ENCODE measurements around the gene PLXND1. TPM values are rescaled to one million over a fixed set of nuclear protein-coding genes. Genes with fewer than 3 reads are reported as not detected.

Gene PLXND1
- total RNA-seq, 1 donor from 2014 or later, result 27.3 TPM

GRCh38 chr3:129635656-129636055 is 29.2 kb upstream of the PLXND1 start:
- DNase-seq (ENCODE audit: low read depth), result no peak
- TF ChIP-seq CTCF (conservative IDR thresholded peaks at IDR 0.05; ENCODE audit: low read depth, low read length), result no peak
- H3K4me3 ChIP-seq (ENCODE audit: low read depth, low read length), result no peak overlapping the region

- H3K4me3 ChIP-seq (ENCODE audit: low read depth, low read length), result no peak overlapping the region
- no peak for TF ChIP-seq CTCF (conservative IDR thresholded peaks at IDR 0.05; ENCODE audit: low read depth, low read length)
- DNase-seq (ENCODE audit: low read depth), result no peak
These were observed 27.4 kb upstream of the PLXND1 start for GRCh38 chr3:129633751-129634481.

GRCh38 chr3:129632977-129633376 is 26.5 kb upstream of the PLXND1 start:
- H3K4me3 ChIP-seq (ENCODE audit: low read depth, low read length), result no peak overlapping the region
- no peak for TF ChIP-seq CTCF (conservative IDR thresholded peaks at IDR 0.05; ENCODE audit: low read depth, low read length)
- DNase-seq (ENCODE audit: low read depth), result no peak

GRCh38 chr3:129632556-129632955 is 26.1 kb upstream of the PLXND1 start:
- no peak overlapping the region for H3K4me3 ChIP-seq (ENCODE audit: low read depth, low read length)
- no peak for DNase-seq (ENCODE audit: low read depth)
- no peak for TF ChIP-seq CTCF (conservative IDR thresholded peaks at IDR 0.05; ENCODE audit: low read depth, low read length)

- H3K4me3 ChIP-seq (ENCODE audit: low read depth, low read length), result no peak overlapping the region
- TF ChIP-seq CTCF (conservative IDR thresholded peaks at IDR 0.05; ENCODE audit: low read depth, low read length), result no peak
- no peak for DNase-seq (ENCODE audit: low read depth)
These were observed 25.6 kb upstream of the PLXND1 start for GRCh38 chr3:129632056-129632455.

- DNase-seq (ENCODE audit: low read depth), result no peak
- H3K4me3 ChIP-seq (ENCODE audit: low read depth, low read length), result no peak overlapping the region
- TF ChIP-seq CTCF (conservative IDR thresholded peaks at IDR 0.05; ENCODE audit: low read depth, low read length), result no peak
These were observed 22.5 kb upstream of the PLXND1 start for GRCh38 chr3:129629011-129629410.

GRCh38 chr3:129628169-129628522 is 21.7 kb upstream of the PLXND1 start:
- TF ChIP-seq CTCF (conservative IDR thresholded peaks at IDR 0.05; ENCODE audit: low read depth, low read length), result no peak
- H3K4me3 ChIP-seq (ENCODE audit: low read depth, low read length), result peak overlapping the region; percentile 67
- DNase-seq (ENCODE audit: low read depth), result no peak
